Hepatocyte (in vitro differentiated cells): ENCODE results near the gene NELFCD. TPM values are rescaled to one million over a fixed set of nuclear protein-coding genes. Genes with fewer than 3 reads are reported as not detected.
"Not testable (repeated sequence)": the region's sequence is repeated elsewhere in the genome, so short reads cannot be mapped to it uniquely, and the experiment has no call there.

Experiments
- DNase-seq: peaks from one replicate; pipeline ENCODE4 v3.0.0-alpha.2; 2016; ENCODE audit warnings: low spot score
- H2AFZ ChIP-seq: fragments of 200-600 bp; sonication (generic); 2 replicates; pipeline ENCODE4 v1.6.0; 2016; ENCODE audit warnings: antibody characterized with exemption, mild to moderate bottlenecking
- H3K27ac ChIP-seq: fragments of 200-600 bp; sonication (generic); 2 replicates; pipeline ENCODE4 v1.5.1; 2016; ENCODE audit warnings: mild to moderate bottlenecking
- H3K27me3 ChIP-seq: fragments of 200-600 bp; sonication (generic); 2 replicates; pipeline ENCODE4 v1.6.1; 2016
- H3K36me3 ChIP-seq: fragments of 200-600 bp; sonication (generic); replicated peaks from 2 replicates; pipeline ENCODE4 v1.5.1; 2016; ENCODE audit warnings: low read depth; ENCODE audit not compliant: insufficient read depth
- H3K4me1 ChIP-seq: fragments of 200-600 bp; sonication (generic); 2 replicates; pipeline ENCODE4 v1.5.1; 2016; ENCODE audit warnings: mild to moderate bottlenecking, moderate library complexity; ENCODE audit not compliant: insufficient read depth
- H3K4me2 ChIP-seq: fragments of 200-600 bp; sonication (generic); 2 replicates; pipeline ENCODE4 v1.6.0; 2016
- H3K4me3 ChIP-seq: fragments of 200-600 bp; sonication (generic); 2 replicates; pipeline ENCODE4 v1.5.1; 2016; ENCODE audit warnings: mild to moderate bottlenecking
- H3K79me2 ChIP-seq: fragments of 200-600 bp; sonication (generic); 2 replicates; pipeline ENCODE4 v1.6.0; 2017; ENCODE audit warnings: mild to moderate bottlenecking
- H3K9me2 ChIP-seq: fragments of 200-600 bp; sonication (generic); replicated peaks from 2 replicates; pipeline ENCODE4 v1.6.0; 2017; ENCODE audit warnings: mild to moderate bottlenecking; ENCODE audit not compliant: insufficient read depth
- H3K9me3 ChIP-seq: fragments of 200-600 bp; sonication (generic); 2 replicates; pipeline ENCODE4 v1.5.1; 2016; ENCODE audit warnings: low read depth, mild to moderate bottlenecking
- H4K20me1 ChIP-seq: fragments of 200-600 bp; sonication (generic); 2 replicates; pipeline ENCODE4 v1.6.0; 2016; ENCODE audit warnings: mild to moderate bottlenecking; ENCODE audit not compliant: insufficient read depth, poor library complexity, severe bottlenecking
- CTCF ChIP-seq: fragments of 200-600 bp; sonication (generic); IDR thresholded peaks from 2 replicates; pipeline ENCODE4 v1.5.1; 2016; ENCODE audit warnings: antibody characterized with exemption, mild to moderate bottlenecking; ENCODE audit not compliant: poor library complexity
- EZH2 ChIP-seq: fragments of 200-600 bp; sonication (generic); IDR thresholded peaks from 2 replicates; pipeline ENCODE4 v1.6.1; 2016; ENCODE audit warnings: antibody characterized with exemption, mild to moderate bottlenecking, borderline replicate concordance
- EZH2phosphoT487 ChIP-seq: fragments of 200-600 bp; sonication (generic); IDR thresholded peaks from one replicate; pipeline ENCODE4 v1.6.1; 2018; ENCODE audit warnings: antibody characterized with exemption, mild to moderate bottlenecking, low read depth, moderate library complexity; ENCODE audit not compliant: unreplicated experiment, severe bottlenecking
- WGBS: methylation state at CpG from one replicate; pipeline ENCODE4 v1.1.6; 2016; ENCODE audit warnings: low lambda C conversion rate; ENCODE audit errors: missing lambda C conversion rate; 5-methylcytosine and 5-hydroxymethylcytosine counted together
- polyA plus RNA-seq: library from polyadenylated mRNA; unstranded; fragments of >200 nt; fragmentation: Nextera tagmentation; extraction: Ambion mirVana; gene quantifications from 2 replicates; pipeline ENCODE4 v1.2.1, GENCODE V29; 2016
- total RNA-seq: library from RNA; depleted of rRNA; stranded (reverse); fragments of >200 nt; gene quantifications from 2 replicates; pipeline ENCODE4 v1.2.3, GENCODE V29; 2014

NELFCD gene
- total and polyA plus RNA-seq, 2 experiments from 2014 or later, result 48.3 to 64.0 TPM

- Histone ChIP-seq H3K79me2 (no peaks in the 10 kb centered on the region), H3K36me3 (no peaks in the 10 kb centered on the region), H3K4me1 (no peaks in the 10 kb centered on the region), H3K4me2 (no peak overlapping the region), H3K27me3 (no peaks in the 10 kb centered on the region), H2AFZ (no peak overlapping the region), H3K27ac (no peak overlapping the region), H4K20me1 (no peaks in the 10 kb centered on the region), H3K9me2 (no peaks in the 10 kb centered on the region), H3K9me3 (no peaks in the 10 kb centered on the region), H3K4me3 (no peak overlapping the region)
- no peak for TF ChIP-seq CTCF
- TF ChIP-seq EZH2, result no peak
- TF ChIP-seq EZH2phosphoT487, result no peak
- DNase-seq, result no peak
- WGBS, result 90% methylated on average over 8 of the region's 8 CpGs
Observed at GRCh38 chr20:58956078-58956477, 25.0 kb upstream of the NELFCD start.

GRCh38 chr20:58959652-58960051, 21.4 kb upstream of the NELFCD start:
- TF ChIP-seq EZH2phosphoT487 (no peak), CTCF (no peak), EZH2 (no peak)
- Histone ChIP-seq H2AFZ (no peak overlapping the region), H3K27ac (no peak overlapping the region)

GRCh38 chr20:58963060-58963584, 17.9 kb upstream of the NELFCD start:
- WGBS, result 49% methylated on average over 6 of the region's 8 CpGs
- Histone ChIP-seq H3K27ac (no peak overlapping the region), H3K79me2 (no peaks in the 10 kb centered on the region), H4K20me1 (no peaks in the 10 kb centered on the region), H3K9me2 (no peaks in the 10 kb centered on the region), H3K4me3 (no peak overlapping the region), H3K36me3 (no peaks in the 10 kb centered on the region), H3K4me1 (no peaks in the 10 kb centered on the region), H3K4me2 (no peak overlapping the region), H2AFZ (no peak overlapping the region), H3K9me3 (no peaks in the 10 kb centered on the region), H3K27me3 (no peaks in the 10 kb centered on the region)
- TF ChIP-seq EZH2phosphoT487, result no peak
- peak; percentile 9 for TF ChIP-seq CTCF
- TF ChIP-seq EZH2, result no peak
- peak; percentile 16 for DNase-seq

More at GRCh38 chr20:58959652-58960051, 21.4 kb upstream of the NELFCD start:
- Histone ChIP-seq H3K9me2 (no peaks in the 10 kb centered on the region), H3K27me3 (no peaks in the 10 kb centered on the region), H3K4me2 (no peak overlapping the region), H3K4me3 (no peak overlapping the region), H3K36me3 (no peaks in the 10 kb centered on the region), H3K79me2 (no peaks in the 10 kb centered on the region), H3K4me1 (no peaks in the 10 kb centered on the region), H3K9me3 (no peaks in the 10 kb centered on the region), H4K20me1 (no peaks in the 10 kb centered on the region)
- no peak for DNase-seq
- 57% methylated on average over 6 of the region's 6 CpGs for WGBS

GRCh38 chr20:58963922-58964321, 17.1 kb upstream of the NELFCD start:
- H3K4me1 ChIP-seq, H3K27ac ChIP-seq, H3K4me3 ChIP-seq, H3K36me3 ChIP-seq, H4K20me1 ChIP-seq, H3K79me2 ChIP-seq, H3K9me3 ChIP-seq, H2AFZ ChIP-seq, H3K9me2 ChIP-seq, DNase-seq, H3K4me2 ChIP-seq, H3K27me3 ChIP-seq: not testable (repeated sequence)
- 78% methylated on average over 5 of the region's 5 CpGs for WGBS
